GM21737 (cell line): Measurements from ENCODE around the gene RBM34.
"Not testable (repeated sequence)": the region's sequence is repeated elsewhere in the genome, so short reads cannot be mapped to it uniquely, and the experiment has no call there.

Experiments
- ATAC-seq: cut with Tn5 transposase; IDR thresholded peaks from one replicate; pipeline ENCODE4 v1.9.1; 2021; ENCODE audit warnings: mild to moderate bottlenecking, moderate library complexity; ENCODE audit not compliant: unreplicated experiment

Gene RBM34

GRCh38 chr1:235093013-235093695, 67.9 kb downstream of the RBM34 start:
- ATAC-seq, result no peak

DNA sequence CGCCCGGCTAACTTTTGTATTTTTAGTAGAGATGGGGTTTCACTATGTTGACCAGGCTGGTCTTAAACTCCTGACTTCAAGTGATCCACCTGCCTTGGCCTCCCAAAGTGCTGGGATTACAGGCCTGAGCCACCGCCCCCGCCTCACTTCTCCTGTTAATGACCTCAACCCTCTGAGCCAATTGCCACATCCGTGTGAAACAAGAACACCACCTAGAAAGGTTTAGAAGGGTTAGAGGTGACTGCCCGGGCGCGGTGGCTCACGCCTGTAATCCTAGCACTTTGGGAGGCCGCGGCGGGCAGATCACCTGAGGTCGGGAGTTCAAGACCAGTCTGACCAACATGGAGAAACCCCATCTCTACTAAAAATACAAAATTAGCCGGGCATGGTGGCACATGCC, 68.6 kb downstream of the RBM34 start:
- ATAC-seq, result not testable (repeated sequence)

DNA sequence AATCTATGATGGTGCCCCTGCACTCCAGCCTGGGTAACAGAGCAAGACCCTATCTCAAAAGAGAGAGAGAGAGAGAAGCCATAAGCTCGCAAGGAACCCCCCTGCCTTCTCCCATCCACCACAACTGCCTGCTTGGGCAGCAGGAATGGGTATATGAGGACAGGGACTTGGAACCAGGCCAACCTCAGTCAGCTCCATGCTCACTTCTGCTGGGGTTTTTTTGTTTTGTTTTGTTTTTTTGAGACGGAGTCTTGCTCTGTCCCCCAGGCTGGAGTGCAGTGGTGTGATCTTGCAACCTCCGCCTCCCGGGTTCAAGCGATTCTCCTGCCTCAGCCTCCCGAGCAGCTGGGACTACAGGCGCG, 69.0 kb downstream of the RBM34 start:
- ATAC-seq, result not testable (repeated sequence)

GRCh38 chr1:235091319-235092044, 69.6 kb downstream of the RBM34 start:
- not testable (repeated sequence) for ATAC-seq

GRCh38 chr1:235090406-235091069, 70.5 kb downstream of the RBM34 start:
- no peak for ATAC-seq

DNA sequence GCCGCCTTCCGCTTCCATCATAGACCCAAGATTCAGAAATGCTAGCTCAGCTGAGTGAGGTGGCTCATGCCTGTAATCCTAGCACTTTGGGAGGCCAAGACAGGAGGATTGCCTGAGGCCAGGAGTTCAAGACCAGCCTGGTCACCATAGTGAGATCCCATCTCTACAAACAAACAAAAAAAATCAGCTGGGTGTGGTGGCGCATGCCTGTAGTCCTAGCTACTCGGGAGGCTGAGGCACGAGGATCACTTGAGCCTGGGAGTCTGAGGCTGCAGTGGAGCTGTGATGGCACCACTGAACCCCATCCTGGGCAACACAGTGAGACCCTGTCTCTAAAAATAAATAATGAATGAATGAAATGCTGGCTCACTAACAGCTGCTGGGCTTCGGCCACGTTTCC, 72.1 kb downstream of the RBM34 start:
- ATAC-seq, result no peak

DNA sequence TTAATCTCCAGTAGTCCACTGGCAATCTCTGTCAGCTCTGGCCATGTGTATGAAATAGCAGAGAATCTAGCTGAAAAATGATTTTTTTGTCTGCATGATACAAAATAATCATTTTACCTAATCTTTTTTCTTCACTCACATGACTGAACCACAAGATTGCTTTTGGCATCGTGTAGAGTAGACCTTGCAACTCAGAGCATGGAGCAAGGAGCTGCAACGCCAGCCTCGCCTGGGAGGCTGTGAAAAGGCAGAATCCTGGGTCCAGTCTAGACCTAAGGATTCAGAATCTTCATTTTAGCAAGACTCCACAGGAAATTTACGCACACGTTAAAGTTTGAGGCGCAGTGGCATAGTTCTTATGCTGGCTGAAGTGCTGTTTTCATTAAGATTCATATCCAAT, 72.6 kb downstream of the RBM34 start:
- ATAC-seq, result no peak

- no peak for ATAC-seq
Measured at GRCh38 chr1:235087906-235088305, 73.1 kb downstream of the RBM34 start.

GRCh38 chr1:235085411-235086117, 75.5 kb downstream of the RBM34 start:
- not testable (repeated sequence) for ATAC-seq
